ENCODE results near the gene DNASE1L3.
"Not testable (repeated sequence)": the region's sequence is repeated elsewhere in the genome, so short reads cannot be mapped to it uniquely, and the experiment has no call there.

Gene DNASE1L3

DNA sequence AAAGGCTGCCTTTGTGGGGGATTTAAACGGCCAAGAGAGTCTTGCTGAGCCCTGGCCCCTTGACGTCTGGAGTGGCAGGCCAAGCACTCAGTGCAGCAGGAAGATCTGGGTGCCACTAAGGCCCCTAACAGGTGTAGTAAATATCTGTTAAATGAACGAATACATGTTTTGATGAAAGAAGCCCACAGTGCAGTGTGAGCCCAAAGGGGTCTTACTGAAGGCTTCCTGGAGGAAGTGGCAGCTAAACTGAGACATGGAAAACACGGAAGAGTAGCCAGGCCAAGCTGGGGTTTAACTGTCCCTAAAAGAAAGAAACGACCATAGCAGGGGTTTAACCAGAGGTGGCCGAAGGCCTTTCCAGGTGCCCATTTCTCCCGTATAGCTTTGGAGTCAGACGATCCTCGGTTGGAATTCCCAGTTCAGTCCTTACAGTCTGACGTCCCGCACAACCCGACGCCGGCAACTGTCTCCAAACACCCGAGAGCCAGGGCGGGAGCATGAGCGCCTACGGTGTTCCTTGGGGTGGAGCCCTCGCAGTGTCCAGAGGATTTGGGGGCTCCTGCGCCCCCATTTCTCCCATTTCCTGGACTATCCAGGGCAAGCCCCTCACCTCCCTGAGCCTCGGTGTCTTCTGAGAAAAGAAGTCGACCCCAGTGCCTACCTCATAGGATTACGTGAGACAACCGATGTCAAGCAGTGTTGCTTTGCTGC lies 25.9 kb upstream of the DNASE1L3 start:
- no peak for DNase-seq (ENCODE audit: extremely low read depth in 1 of 2, low read depth in 1 of 2)

DNA sequence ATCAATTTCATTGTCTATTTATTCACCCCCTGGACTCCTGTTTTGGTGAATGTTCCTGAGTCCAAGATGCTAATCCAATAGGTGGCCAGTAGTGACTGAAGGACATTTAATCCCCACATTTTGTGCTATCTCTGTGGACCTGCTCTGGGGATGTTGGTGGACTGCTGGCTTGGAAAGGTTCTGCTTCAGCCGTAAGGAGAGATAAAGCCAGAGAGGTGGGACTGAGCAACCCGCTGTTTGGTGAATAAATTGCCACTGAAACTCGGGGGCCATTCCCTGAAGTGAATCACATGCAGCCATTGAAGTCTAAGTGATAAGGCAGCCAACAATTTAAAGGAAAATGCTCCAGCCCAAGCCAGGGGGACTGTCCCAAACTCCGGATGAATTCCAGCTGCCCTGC lies 25.2 kb upstream of the DNASE1L3 start:
- no peak for DNase-seq (ENCODE audit: extremely low read depth in 1 of 2, low read depth in 1 of 2)

DNA sequence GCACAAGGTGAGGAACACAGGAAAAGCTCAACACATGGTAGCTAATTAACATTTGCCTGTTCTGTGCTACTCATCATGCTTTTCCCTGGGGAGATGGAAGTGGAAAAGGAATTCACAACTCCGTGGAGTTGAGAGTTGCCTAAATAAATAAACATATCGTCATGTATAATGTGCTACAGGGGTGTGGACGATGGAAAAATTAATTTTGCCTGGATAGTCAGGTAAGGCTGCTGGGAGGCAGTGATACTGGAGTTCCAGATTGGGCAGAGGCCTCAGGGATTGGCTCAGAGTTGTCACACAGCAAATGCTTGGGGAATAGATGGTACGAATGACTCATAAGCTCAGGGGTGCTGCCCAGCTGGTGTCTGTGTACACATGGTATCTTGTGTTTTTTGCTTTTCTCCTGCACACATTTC lies 23.8 kb upstream of the DNASE1L3 start:
- no peak for DNase-seq (ENCODE audit: extremely low read depth in 1 of 2, low read depth in 1 of 2)

GRCh38 chr3:58231666-58232065 lies 20.9 kb upstream of the DNASE1L3 start:
- DNase-seq (ENCODE audit: extremely low read depth in 1 of 2, low read depth in 1 of 2): no peak

GRCh38 chr3:58230876-58231552 lies 20.2 kb upstream of the DNASE1L3 start:
- DNase-seq (ENCODE audit: extremely low read depth in 1 of 2, low read depth in 1 of 2): no peak

DNA sequence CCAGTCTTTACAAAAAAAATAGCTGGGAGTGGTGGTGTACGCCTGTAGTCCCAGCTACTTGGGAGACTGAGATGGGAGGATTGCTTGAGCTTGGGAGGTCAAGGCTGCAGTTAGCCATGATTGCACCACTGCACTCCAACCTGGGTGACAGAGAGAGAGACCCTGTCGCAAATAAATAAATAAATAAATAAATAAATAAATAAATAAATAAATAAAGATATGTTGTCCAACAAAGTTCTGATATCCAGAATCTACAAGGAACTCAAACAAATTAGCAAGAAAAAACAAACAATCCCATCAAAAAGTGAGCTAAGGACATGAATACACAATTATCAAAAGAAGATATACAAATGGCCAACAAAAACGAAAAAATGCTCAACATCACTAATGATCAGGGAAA lies 17.2 kb upstream of the DNASE1L3 start:
- DNase-seq (ENCODE audit: extremely low read depth in 1 of 2, low read depth in 1 of 2): not testable (repeated sequence)

DNA sequence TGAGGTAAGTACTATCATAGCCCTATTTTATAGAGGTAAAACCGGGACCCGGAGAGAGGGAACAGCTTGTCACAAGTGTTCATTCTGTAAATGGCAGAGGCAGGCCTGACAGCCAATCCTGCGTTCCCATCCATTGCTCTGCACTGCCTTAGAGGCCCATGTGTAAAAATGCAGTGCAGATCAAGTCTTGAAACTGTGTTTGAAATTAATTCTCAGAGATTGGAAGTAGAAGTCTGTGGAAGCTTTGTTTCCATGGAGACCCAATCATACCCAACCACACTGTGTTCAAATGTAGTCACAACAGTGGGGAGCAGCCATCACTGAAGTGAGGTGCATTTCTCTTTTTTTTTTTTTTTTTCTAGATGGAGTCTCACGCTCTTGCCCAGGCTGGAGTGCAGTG lies 13.1 kb upstream of the DNASE1L3 start:
- no peak for DNase-seq (ENCODE audit: extremely low read depth in 1 of 2, low read depth in 1 of 2)

GRCh38 chr3:58222161-58222724 lies 11.5 kb upstream of the DNASE1L3 start:
- no peak for DNase-seq (ENCODE audit: extremely low read depth in 1 of 2, low read depth in 1 of 2)

- DNase-seq (ENCODE audit: extremely low read depth in 1 of 2, low read depth in 1 of 2): no peak
Observed at GRCh38 chr3:58218904-58219303, 8.1 kb upstream of the DNASE1L3 start.

- peak in 1 of 2 donors; percentile 44 for DNase-seq (ENCODE audit: extremely low read depth in 1 of 2, low read depth in 1 of 2)
Observed at GRCh38 chr3:58217209-58217811, 6.5 kb upstream of the DNASE1L3 start.

GRCh38 chr3:58216496-58217195 lies 5.9 kb upstream of the DNASE1L3 start:
- no peak for DNase-seq (ENCODE audit: extremely low read depth in 1 of 2, low read depth in 1 of 2)

DNA sequence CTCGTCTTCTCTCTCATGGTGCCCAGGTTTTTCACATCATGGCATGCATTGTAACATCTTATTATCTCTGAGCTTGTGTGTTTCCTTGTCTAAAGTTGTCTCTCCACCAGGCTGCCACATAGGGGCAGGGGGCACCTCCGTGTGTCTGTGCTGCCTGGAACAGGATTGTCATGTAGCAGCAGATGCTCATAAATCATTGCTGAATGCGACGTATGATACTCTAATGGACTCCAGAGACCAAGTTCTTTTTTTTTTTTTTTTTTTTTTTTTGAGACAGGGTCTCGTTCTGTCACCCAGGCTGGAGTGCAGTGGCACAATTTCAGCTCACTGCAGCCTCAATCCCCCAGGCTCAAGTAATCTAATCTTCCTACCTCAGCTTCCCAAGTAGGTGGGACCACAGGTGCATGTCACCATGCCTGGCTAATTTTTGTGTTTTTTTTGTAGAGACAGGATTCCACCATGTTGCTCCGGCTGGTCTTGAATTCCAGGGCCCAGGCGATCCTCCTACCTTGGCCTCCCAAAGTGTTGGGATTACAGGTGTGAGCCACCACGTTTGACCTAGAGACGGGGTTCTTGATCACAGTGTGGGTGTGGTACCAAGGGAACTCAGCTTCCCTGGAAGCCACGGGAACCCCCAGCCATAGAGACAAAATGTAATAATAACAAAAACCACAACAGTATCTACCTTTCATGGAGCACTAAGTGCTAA lies 4.7 kb upstream of the DNASE1L3 start:
- no peak for DNase-seq (ENCODE audit: extremely low read depth in 1 of 2, low read depth in 1 of 2)

- DNase-seq (ENCODE audit: extremely low read depth in 1 of 2, low read depth in 1 of 2): peak; percentile 26 to 60
Observed at GRCh38 chr3:58214484-58215316, 3.9 kb upstream of the DNASE1L3 start.

DNA sequence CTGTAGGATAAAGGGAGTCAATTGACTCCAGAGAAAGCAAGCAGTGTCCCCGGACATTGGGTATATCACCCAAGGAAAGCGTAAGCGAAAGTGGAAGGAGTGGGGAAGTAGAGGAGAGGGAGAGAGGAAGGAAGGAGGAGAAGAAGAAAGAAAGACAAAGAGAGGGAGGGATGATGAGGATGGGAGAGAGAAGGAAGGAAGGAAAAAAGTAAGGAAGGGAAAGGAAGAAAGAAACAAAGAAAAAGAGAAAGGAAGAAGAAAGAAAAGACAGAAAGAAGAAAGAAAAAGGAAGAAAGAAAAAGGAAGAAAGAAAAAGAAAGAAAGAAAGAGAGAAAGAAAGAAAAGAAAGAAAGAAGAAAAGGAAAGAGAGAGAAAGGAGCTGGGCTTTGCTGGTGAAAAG lies 839 bp downstream of the DNASE1L3 start:
- DNase-seq (ENCODE audit: extremely low read depth in 1 of 2, low read depth in 1 of 2): no peak

DNA sequence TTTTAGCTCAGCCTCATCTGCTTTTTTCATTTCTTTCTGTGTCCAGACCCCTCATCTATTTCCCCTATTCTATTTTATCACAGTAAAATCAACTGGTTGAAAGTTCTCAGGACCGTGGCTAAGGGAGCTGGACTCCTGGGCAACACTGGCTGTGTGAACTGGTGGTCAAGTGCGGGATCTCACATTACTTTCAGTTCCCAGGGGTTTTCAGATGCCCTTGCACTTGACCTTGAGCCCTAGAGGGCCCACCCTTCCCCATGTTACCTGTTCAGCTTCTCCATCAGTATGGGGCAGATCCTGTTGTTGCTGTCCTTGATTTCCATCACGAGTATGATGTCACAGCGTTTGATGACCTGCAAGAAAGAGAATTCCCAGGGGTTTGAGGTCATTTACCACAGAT lies 2.8 kb downstream of the DNASE1L3 start:
- DNase-seq (ENCODE audit: extremely low read depth in 1 of 2, low read depth in 1 of 2): no peak

DNA sequence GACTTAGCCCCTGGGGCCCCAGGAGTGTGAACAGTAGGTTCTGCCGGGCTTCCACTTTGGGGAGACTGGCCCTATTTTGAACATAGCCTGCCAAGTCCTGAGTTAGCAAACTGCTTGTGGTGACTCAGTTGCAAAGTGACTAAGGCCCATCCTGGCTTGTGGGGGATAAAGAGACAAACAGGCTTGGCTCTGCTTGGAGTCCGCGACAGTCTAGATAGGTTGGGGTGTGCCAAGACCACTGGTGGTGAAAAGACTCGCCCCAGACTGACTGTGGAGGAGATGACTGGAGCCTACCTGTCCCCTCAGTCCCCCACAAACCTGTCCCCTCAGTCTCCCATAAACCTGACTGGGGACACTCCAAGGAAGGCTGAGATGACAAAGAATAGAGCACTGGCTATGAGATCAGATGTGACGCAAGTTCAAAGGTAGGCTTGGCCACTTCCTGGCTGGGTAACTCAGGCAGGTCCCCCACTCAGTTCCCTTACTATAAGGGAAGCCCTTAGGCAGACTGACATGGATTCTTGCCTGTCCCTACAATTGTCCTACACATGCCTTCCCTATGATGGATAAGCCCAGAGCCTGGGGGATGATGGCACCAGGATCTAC lies 4.3 kb downstream of the DNASE1L3 start:
- peak in 1 of 2 donors; percentile 39 for DNase-seq (ENCODE audit: extremely low read depth in 1 of 2, low read depth in 1 of 2)

DNA sequence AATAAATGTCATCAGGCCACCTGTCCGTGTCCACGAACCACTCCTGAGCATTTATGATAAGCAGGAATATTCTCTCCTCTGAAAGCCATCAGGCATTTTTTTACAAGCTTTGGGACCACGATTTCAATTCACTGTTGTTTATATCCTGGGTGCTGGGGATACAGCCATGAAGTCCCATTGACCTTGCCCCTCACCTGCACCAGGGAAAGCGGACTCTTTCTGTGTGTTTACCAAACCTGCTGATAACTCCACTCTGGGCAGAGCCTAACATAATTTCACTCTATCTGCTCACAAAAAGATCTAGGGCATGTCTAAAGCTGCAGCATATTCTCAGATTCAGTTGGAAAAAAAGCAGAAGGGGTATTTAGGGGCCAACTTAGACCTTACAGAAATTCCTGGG lies 4.8 kb downstream of the DNASE1L3 start:
- no peak for DNase-seq (ENCODE audit: extremely low read depth in 1 of 2, low read depth in 1 of 2)

- no peak for DNase-seq (ENCODE audit: extremely low read depth in 1 of 2, low read depth in 1 of 2)
Observed at GRCh38 chr3:58204720-58205119, 6.1 kb downstream of the DNASE1L3 start.

DNA sequence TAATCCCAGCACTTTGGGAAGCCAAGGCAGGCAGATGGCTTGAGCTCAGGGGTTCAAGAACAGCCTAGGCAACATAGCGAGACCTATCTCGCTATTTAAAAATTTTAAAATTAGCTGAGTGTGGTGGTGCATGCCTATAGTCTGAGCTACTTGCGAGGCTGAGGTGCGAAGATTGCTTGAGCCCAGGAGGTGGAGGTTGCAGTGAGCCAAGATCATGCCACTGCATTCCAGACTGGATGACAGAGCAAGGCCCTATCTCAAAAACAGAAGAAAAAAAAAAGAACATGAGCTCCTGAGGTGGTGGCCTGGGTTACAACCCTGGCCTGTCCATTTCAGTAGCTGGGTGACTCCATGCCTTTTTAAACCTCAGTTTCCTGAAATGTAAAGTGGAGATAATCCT lies 7.2 kb downstream of the DNASE1L3 start:
- DNase-seq (ENCODE audit: extremely low read depth in 1 of 2, low read depth in 1 of 2): no peak

All from stimulated activated CD8-positive, alpha-beta memory T cell treated with anti-CD3 and anti-CD28 coated beads, Interleukin-7, amount 100 ng/mL, for 48 hours (primary cell).